Liver (tissue), 9 donors: ENCODE results near the gene ZNF484. TPM values are rescaled to one million over a fixed set of nuclear protein-coding genes. Genes with fewer than 3 reads are reported as not detected.
"Not testable (repeated sequence)": the region's sequence is repeated elsewhere in the genome, so short reads cannot be mapped to it uniquely, and the experiment has no call there.

ENCODE experiments used
- DNase-seq: peaks from one replicate; pipeline ENCODE4 v3.0.0-alpha.2; 2017; ENCODE audit warnings: low spot score
- H3K27ac ChIP-seq, 2 donors: one replicate each; pipeline ENCODE4 v1.7.0; 2013; ENCODE audit warnings: inconsistent platforms in 2 of 2, low read length in 2 of 2, control low read depth in 1 of 2, low read depth in 1 of 2, mild to moderate bottlenecking in 1 of 2
- H3K27me3 ChIP-seq, 4 donors: one replicate each; pipeline versions ENCODE4 v1.6.1 to v1.7.0; 2013; ENCODE audit warnings: low read length in 3 of 4, inconsistent platforms in 1 of 4, mild to moderate bottlenecking in 1 of 4, moderate library complexity in 1 of 4; ENCODE audit not compliant: control insufficient read depth in 4 of 4, insufficient read depth in 4 of 4
- H3K36me3 ChIP-seq, 4 donors: one replicate each; pipeline versions ENCODE4 v1.6.1 to v1.7.0; 2013; ENCODE audit warnings: low read length in 3 of 4, mild to moderate bottlenecking in 3 of 4, low read depth in 1 of 4, moderate library complexity in 1 of 4; ENCODE audit not compliant: control insufficient read depth in 4 of 4, insufficient read depth in 3 of 4
- H3K4me1 ChIP-seq, 4 donors: one replicate each; pipeline versions ENCODE4 v1.6.1 to v1.7.0; 2013; ENCODE audit warnings: low read length in 3 of 4, mild to moderate bottlenecking in 3 of 4, moderate library complexity in 1 of 4; ENCODE audit not compliant: control insufficient read depth in 4 of 4, insufficient read depth in 4 of 4
- H3K4me3 ChIP-seq, 3 donors: one replicate each; pipeline versions ENCODE4 v1.6.1 to v1.7.0; 2013; ENCODE audit warnings: low read length in 3 of 3, control low read depth in 1 of 3, low read depth in 1 of 3, mild to moderate bottlenecking in 1 of 3
- H3K9ac ChIP-seq, 2 donors: one replicate each; pipeline ENCODE4 v1.7.0; 2013; ENCODE audit warnings: low read length in 2 of 2, mild to moderate bottlenecking in 2 of 2, moderate library complexity in 2 of 2, control low read depth in 1 of 2, low read depth in 1 of 2
- H3K9me3 ChIP-seq, 4 donors: one replicate each; pipeline versions ENCODE4 v1.6.1 to v1.7.0; 2013; ENCODE audit warnings: low read length in 3 of 4; ENCODE audit not compliant: control insufficient read depth in 4 of 4
- FOXA1 ChIP-seq: IDR thresholded peaks from 2 replicates; pipeline ENCODE4 v1.6.1; 2016; ENCODE audit warnings: antibody characterized with exemption
- GABPA ChIP-seq, 2 donors: IDR thresholded peaks in 1 of 2; conservative IDR thresholded peaks in 1 of 2; 2 replicates each; pipeline ENCODE4 v1.6.1; 2016; ENCODE audit warnings: antibody characterized with exemption in 2 of 2, mild to moderate bottlenecking in 1 of 2, moderate library complexity in 1 of 2
- HNF4A ChIP-seq, 2 donors: conservative IDR thresholded peaks; 2 replicates each; pipeline ENCODE4 v1.6.1; 2016; ENCODE audit warnings: antibody characterized with exemption in 2 of 2, mild to moderate bottlenecking in 2 of 2
- HNF4G ChIP-seq: IDR thresholded peaks from 2 replicates; pipeline ENCODE4 v1.6.1; 2016; ENCODE audit warnings: antibody characterized with exemption
- JUND ChIP-seq, 2 donors: IDR thresholded peaks; 2 replicates each; pipeline ENCODE4 v1.6.1; 2016; ENCODE audit warnings: antibody characterized with exemption in 2 of 2
- NR2F2 ChIP-seq: IDR thresholded peaks from 2 replicates; pipeline ENCODE4 v1.6.1; 2016; ENCODE audit warnings: antibody characterized with exemption
- RAD21 ChIP-seq, 2 donors: IDR thresholded peaks; 2 replicates each; pipeline ENCODE4 v1.6.1; 2016; ENCODE audit warnings: antibody characterized with exemption in 2 of 2, mild to moderate bottlenecking in 2 of 2
- RXRA ChIP-seq, 2 donors: IDR thresholded peaks; 2 replicates each; pipeline ENCODE4 v1.6.1; 2017 to 2018; ENCODE audit warnings: antibody characterized with exemption in 2 of 2, mild to moderate bottlenecking in 1 of 2
- TAF1 ChIP-seq: conservative IDR thresholded peaks from 2 replicates; pipeline ENCODE4 v1.6.1; 2016; ENCODE audit warnings: antibody characterized with exemption, mild to moderate bottlenecking
- YY1 ChIP-seq: IDR thresholded peaks from 2 replicates; pipeline ENCODE4 v1.6.1; 2016; ENCODE audit warnings: antibody characterized with exemption, mild to moderate bottlenecking
- WGBS: extraction: QIAGEN DNeasy Blood & Tissue Kit; methylation state at CpG from one replicate; pipeline ENCODE4 v1.1.7; 2013; 5-methylcytosine and 5-hydroxymethylcytosine counted together
- polyA plus RNA-seq, 2 donors: library from polyadenylated mRNA; stranded (reverse) in 1 of 2; unstranded in 1 of 2; fragments of 200-250 nt in 1 of 2; fragments of >200 nt in 1 of 2; fragmentation: Nextera tagmentation in 1 of 2; extraction: Ambion mirVana in 1 of 2; gene quantifications; one replicate each; pipeline versions ENCODE4 v1.2.1 to v1.2.3, GENCODE V29; 2013 to 2015
- total RNA-seq, 2 donors: library from RNA; depleted of rRNA; stranded (reverse); fragments of >200 nt; gene quantifications; one replicate each; pipeline ENCODE4 v1.2.3, GENCODE V29; 2014
- TF ChIP-seq, protein P1 (sequence below): IDR thresholded peaks from 2 replicates; pipeline ENCODE4 v1.6.1; 2016; ENCODE audit warnings: antibody characterized with exemption
- TF ChIP-seq, protein P2 (sequence below): IDR thresholded peaks from 2 replicates; pipeline ENCODE4 v1.6.1; 2016; ENCODE audit warnings: antibody characterized with exemption, mild to moderate bottlenecking
- TF ChIP-seq, protein P3 (sequence below): fragments of 150-350 bp; IDR thresholded peaks from 2 replicates; pipeline ENCODE4 v1.5.1; 2017; ENCODE audit warnings: improper control_type of control experiment, low read depth, low read length; ENCODE audit not compliant: missing input control
- TF ChIP-seq, protein P4 (sequence below): IDR thresholded peaks from 2 replicates; pipeline ENCODE4 v1.6.1; 2016; ENCODE audit warnings: antibody characterized with exemption
- donor health status: healthy.
- donor health status: healthy.
- donor health status: healthy.
- donor health status: healthy.
- donor health status: healthy.

The ZNF484 gene
- total and polyA plus RNA-seq, 4 donors: 0.83 to 7.2 (median 3.7) TPM

DNA sequence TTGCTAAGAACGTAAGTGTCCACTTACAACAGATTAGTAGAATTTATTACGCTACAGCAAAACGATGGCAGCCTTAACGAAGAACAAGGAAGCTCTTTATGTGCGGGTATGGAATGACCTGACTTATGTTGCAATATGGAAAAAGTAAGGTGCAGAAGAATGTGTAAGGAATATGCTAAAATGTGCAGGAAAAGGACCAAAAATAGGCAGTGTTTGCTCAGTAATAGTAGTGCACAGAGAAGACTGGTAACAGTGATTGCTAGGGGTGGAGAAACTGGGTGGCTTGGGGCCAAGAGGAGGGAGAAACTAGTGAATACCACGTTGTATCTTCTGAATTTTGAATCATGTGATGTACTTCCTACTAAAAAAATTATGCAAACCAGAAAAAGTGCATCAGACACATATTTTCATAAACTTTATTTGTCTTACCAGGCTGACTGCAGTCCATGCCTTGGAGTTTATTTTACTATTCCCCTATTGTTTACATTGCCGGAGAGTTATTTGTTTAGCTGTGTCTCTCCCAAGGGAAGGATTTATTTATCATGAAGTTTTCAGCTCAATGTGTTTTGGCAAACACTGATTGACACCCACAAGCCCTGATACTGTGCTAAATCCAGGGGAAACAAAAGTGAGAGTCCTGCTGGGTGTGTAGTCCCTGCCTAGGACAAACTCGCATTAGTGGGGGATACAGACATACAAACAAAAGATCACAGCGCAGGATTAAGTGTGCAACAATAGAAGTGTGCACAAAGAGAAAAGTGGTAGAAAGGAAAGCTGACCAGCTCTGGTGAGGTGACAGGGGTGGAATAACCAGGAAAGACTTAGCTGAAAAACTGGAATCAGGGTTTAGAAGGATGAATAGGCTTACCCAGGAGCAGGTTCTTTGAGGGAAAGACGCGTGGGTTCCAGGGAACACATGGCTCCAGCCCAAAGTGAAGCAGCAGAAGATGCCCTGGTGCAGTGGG is 34.0 kb upstream of the ZNF484 start:
- no peak overlapping the region for H3K9ac ChIP-seq
- no peaks in the 10 kb centered on the region for H3K36me3 ChIP-seq
- H3K4me3 ChIP-seq: no peak overlapping the region
- TF ChIP-seq YY1 (no peak), HNF4G (no peak), JUND (IDR thresholded peaks at IDR 0.05) (no peak), NR2F2 (no peak), HNF4A (conservative IDR thresholded peaks at IDR 0.05) (no peak), TAF1 (no peak), RXRA (IDR thresholded peaks at IDR 0.05) (no peak), RAD21 (IDR thresholded peaks at IDR 0.05) (no peak), FOXA1 (no peak), GABPA (IDR thresholded peaks at IDR 0.05 in 1 of 2, conservative IDR thresholded peaks at IDR 0.05 in 1 of 2) (no peak)
- TF ChIP-seq, protein P1, sequence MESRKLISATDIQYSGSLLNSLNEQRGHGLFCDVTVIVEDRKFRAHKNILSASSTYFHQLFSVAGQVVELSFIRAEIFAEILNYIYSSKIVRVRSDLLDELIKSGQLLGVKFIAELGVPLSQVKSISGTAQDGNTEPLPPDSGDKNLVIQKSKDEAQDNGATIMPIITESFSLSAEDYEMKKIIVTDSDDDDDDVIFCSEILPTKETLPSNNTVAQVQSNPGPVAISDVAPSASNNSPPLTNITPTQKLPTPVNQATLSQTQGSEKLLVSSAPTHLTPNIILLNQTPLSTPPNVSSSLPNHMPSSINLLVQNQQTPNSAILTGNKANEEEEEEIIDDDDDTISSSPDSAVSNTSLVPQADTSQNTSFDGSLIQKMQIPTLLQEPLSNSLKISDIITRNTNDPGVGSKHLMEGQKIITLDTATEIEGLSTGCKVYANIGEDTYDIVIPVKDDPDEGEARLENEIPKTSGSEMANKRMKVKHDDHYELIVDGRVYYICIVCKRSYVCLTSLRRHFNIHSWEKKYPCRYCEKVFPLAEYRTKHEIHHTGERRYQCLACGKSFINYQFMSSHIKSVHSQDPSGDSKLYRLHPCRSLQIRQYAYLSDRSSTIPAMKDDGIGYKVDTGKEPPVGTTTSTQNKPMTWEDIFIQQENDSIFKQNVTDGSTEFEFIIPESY: no peak
- TF ChIP-seq, protein P2, sequence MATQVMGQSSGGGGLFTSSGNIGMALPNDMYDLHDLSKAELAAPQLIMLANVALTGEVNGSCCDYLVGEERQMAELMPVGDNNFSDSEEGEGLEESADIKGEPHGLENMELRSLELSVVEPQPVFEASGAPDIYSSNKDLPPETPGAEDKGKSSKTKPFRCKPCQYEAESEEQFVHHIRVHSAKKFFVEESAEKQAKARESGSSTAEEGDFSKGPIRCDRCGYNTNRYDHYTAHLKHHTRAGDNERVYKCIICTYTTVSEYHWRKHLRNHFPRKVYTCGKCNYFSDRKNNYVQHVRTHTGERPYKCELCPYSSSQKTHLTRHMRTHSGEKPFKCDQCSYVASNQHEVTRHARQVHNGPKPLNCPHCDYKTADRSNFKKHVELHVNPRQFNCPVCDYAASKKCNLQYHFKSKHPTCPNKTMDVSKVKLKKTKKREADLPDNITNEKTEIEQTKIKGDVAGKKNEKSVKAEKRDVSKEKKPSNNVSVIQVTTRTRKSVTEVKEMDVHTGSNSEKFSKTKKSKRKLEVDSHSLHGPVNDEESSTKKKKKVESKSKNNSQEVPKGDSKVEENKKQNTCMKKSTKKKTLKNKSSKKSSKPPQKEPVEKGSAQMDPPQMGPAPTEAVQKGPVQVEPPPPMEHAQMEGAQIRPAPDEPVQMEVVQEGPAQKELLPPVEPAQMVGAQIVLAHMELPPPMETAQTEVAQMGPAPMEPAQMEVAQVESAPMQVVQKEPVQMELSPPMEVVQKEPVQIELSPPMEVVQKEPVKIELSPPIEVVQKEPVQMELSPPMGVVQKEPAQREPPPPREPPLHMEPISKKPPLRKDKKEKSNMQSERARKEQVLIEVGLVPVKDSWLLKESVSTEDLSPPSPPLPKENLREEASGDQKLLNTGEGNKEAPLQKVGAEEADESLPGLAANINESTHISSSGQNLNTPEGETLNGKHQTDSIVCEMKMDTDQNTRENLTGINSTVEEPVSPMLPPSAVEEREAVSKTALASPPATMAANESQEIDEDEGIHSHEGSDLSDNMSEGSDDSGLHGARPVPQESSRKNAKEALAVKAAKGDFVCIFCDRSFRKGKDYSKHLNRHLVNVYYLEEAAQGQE: no peak
- TF ChIP-seq, protein P3, sequence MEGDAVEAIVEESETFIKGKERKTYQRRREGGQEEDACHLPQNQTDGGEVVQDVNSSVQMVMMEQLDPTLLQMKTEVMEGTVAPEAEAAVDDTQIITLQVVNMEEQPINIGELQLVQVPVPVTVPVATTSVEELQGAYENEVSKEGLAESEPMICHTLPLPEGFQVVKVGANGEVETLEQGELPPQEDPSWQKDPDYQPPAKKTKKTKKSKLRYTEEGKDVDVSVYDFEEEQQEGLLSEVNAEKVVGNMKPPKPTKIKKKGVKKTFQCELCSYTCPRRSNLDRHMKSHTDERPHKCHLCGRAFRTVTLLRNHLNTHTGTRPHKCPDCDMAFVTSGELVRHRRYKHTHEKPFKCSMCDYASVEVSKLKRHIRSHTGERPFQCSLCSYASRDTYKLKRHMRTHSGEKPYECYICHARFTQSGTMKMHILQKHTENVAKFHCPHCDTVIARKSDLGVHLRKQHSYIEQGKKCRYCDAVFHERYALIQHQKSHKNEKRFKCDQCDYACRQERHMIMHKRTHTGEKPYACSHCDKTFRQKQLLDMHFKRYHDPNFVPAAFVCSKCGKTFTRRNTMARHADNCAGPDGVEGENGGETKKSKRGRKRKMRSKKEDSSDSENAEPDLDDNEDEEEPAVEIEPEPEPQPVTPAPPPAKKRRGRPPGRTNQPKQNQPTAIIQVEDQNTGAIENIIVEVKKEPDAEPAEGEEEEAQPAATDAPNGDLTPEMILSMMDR: no peak
- TF ChIP-seq, protein P4, sequence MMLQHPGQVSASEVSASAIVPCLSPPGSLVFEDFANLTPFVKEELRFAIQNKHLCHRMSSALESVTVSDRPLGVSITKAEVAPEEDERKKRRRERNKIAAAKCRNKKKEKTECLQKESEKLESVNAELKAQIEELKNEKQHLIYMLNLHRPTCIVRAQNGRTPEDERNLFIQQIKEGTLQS: no peak
- DNase-seq: no peak
- peaks cover 0 to 2% (median 0%) of the 10 kb centered on the region in 4 donors for H3K27me3 ChIP-seq
- WGBS: 51% methylated on average over 11 of the region's 11 CpGs
- peaks cover 0 to 9% (median 7%) of the 10 kb centered on the region in 4 donors for H3K4me1 ChIP-seq
- no peak overlapping the region for H3K27ac ChIP-seq
- H3K9me3 ChIP-seq: no peaks in the 10 kb centered on the region

DNA sequence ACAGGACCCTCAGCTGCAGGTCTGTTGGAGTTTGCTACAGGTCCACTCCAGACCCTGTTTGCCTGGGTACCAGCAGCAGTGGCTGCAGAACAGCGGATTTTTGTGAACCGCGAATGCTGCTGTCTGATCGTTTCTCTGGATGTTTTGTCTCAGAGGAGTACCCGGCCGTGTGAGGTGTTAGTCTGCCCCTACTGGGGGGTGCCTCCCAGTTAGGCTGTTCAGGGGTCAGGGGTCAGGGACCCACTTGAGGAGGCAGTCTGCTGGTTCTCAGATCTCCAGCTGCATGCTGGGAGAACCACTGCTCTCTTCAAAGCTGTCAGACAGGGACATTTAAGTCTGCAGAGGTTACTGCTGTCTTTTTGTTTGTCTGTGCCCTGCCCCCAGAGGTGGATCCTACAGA is 27.3 kb upstream of the ZNF484 start:
- H3K27me3 ChIP-seq, DNase-seq, H3K36me3 ChIP-seq, H3K9me3 ChIP-seq, H3K4me3 ChIP-seq, H3K9ac ChIP-seq, H3K4me1 ChIP-seq, H3K27ac ChIP-seq: not testable (repeated sequence)
- WGBS: 71% methylated on average over 6 of the region's 6 CpGs
